Effector memory CD4-positive, alpha-beta T cell (primary cell): ENCODE data around the gene OGDHL.
A peak's percentile ranks its signal among the peaks of the same experiment; 100 is the strongest.

Experiments
- DNase-seq, 3 donors: peaks; one replicate each; pipeline ENCODE4 v3.0.0-alpha.2; 2020
- H3K27ac ChIP-seq: 2 replicates; pipeline ENCODE4 v1.7.0; 2013; ENCODE audit warnings: mild to moderate bottlenecking, low read length, moderate library complexity; ENCODE audit not compliant: insufficient read depth, poor library complexity, severe bottlenecking
- H3K27me3 ChIP-seq: replicated peaks from 2 replicates; pipeline ENCODE4 v1.7.0; 2013; ENCODE audit warnings: mild to moderate bottlenecking, low read length; ENCODE audit not compliant: insufficient read depth, control insufficient read depth, poor library complexity, severe bottlenecking
- H3K36me3 ChIP-seq: 2 replicates; pipeline ENCODE4 v1.7.0; 2013; ENCODE audit warnings: mild to moderate bottlenecking, low read length, moderate library complexity; ENCODE audit not compliant: control insufficient read depth, insufficient read depth
- H3K4me1 ChIP-seq: 2 replicates; pipeline ENCODE4 v1.7.0; 2013; ENCODE audit warnings: low read length, mild to moderate bottlenecking; ENCODE audit not compliant: control insufficient read depth, insufficient read depth, poor library complexity, severe bottlenecking
- H3K4me3 ChIP-seq: 2 replicates; pipeline ENCODE4 v1.7.0; 2013; ENCODE audit warnings: low read length, low read depth, mild to moderate bottlenecking; ENCODE audit not compliant: insufficient read depth, poor library complexity, severe bottlenecking
- H3K9me3 ChIP-seq: 2 replicates; pipeline ENCODE4 v1.7.0; 2013; ENCODE audit warnings: mild to moderate bottlenecking, low read length, moderate library complexity; ENCODE audit not compliant: control insufficient read depth
- total RNA-seq, 3 donors: gene quantifications; one replicate each; lab custom pipeline; 2026; lab: John Stamatoyannopoulos, UW

The OGDHL gene
- total RNA-seq: 0 to 0.17 (median 0) reads per million in 3 donors

- no peak for DNase-seq
- H3K36me3 ChIP-seq: no peaks in the 10 kb centered on the region
- H3K27me3 ChIP-seq: peaks cover 6% of the 10 kb centered on the region
- peaks cover 3% of the 10 kb centered on the region for H3K4me1 ChIP-seq
- peak within 1 kb of the TSS; percentile 32 for H3K4me3 ChIP-seq
- H3K9me3 ChIP-seq: no peaks in the 10 kb centered on the region
- H3K27ac ChIP-seq: no peak within 1 kb of the TSS
These were observed at the start of gene OGDHL for GRCh38 chr10:49761789-49762565. OGDHL (minus strand) TSS chr10:49762323; CDS start chr10:49758592, 3,731 bp downstream.

- Histone ChIP-seq H3K27me3 (no peaks in the 10 kb centered on the region), H3K4me1 (no peaks in the 10 kb centered on the region), H3K4me3 (no peak overlapping the region), H3K36me3 (no peaks in the 10 kb centered on the region), H3K9me3 (no peaks in the 10 kb centered on the region), H3K27ac (no peak overlapping the region)
- no peak for DNase-seq
These were observed 41.9 kb upstream of the OGDHL start for GRCh38 chr10:49803988-49804387.

GRCh38 chr10:49798275-49798674 is 36.2 kb upstream of the OGDHL start:
- H3K9me3 ChIP-seq: no peaks in the 10 kb centered on the region
- no peaks in the 10 kb centered on the region for H3K36me3 ChIP-seq
- no peak overlapping the region for H3K27ac ChIP-seq
- H3K4me1 ChIP-seq: no peaks in the 10 kb centered on the region
- H3K4me3 ChIP-seq: no peak overlapping the region
- DNase-seq: no peak
- no peaks in the 10 kb centered on the region for H3K27me3 ChIP-seq

- no peak overlapping the region for H3K4me3 ChIP-seq
- no peaks in the 10 kb centered on the region for H3K27me3 ChIP-seq
- no peaks in the 10 kb centered on the region for H3K9me3 ChIP-seq
- no peak for DNase-seq
- no peaks in the 10 kb centered on the region for H3K36me3 ChIP-seq
- H3K4me1 ChIP-seq: no peaks in the 10 kb centered on the region
- no peak overlapping the region for H3K27ac ChIP-seq
These were observed 29.0 kb upstream of the OGDHL start for GRCh38 chr10:49791100-49791499.

- H3K9me3 ChIP-seq: no peaks in the 10 kb centered on the region
- no peaks in the 10 kb centered on the region for H3K4me1 ChIP-seq
- no peak overlapping the region for H3K4me3 ChIP-seq
- no peak for DNase-seq
- no peaks in the 10 kb centered on the region for H3K36me3 ChIP-seq
- H3K27ac ChIP-seq: no peak overlapping the region
- no peaks in the 10 kb centered on the region for H3K27me3 ChIP-seq
These were observed 22.6 kb upstream of the OGDHL start for GRCh38 chr10:49784681-49785080.

- Histone ChIP-seq H3K9me3 (no peaks in the 10 kb centered on the region), H3K27me3 (no peaks in the 10 kb centered on the region), H3K4me1 (no peaks in the 10 kb centered on the region), H3K27ac (no peak overlapping the region), H3K36me3 (no peaks in the 10 kb centered on the region), H3K4me3 (no peak overlapping the region)
- DNase-seq: no peak
These were observed 21.5 kb upstream of the OGDHL start for GRCh38 chr10:49783645-49784044.

DNA sequence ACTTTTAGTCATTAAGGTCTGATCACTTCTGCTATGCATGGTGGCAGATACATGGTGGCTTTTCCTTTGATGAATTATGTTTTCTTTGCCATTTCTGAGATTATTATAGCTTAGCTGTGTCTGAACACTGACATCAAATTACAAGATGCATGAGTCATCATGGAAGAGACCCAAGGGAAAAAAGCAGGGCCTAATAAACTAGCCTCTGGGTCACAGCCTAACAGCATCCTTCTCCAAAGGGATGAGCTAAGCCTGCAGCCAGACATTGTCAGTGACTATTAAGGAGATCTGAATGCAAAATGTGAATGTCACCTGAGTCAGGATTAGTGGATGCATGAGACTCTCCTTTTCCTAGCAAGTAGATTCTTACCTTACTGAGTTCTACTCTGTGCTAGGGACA is 19.1 kb upstream of the OGDHL start:
- Histone ChIP-seq H3K4me1 (no peaks in the 10 kb centered on the region), H3K27ac (no peak overlapping the region), H3K36me3 (no peaks in the 10 kb centered on the region), H3K4me3 (no peak overlapping the region), H3K9me3 (no peaks in the 10 kb centered on the region), H3K27me3 (no peaks in the 10 kb centered on the region)
- DNase-seq: no peak

DNA sequence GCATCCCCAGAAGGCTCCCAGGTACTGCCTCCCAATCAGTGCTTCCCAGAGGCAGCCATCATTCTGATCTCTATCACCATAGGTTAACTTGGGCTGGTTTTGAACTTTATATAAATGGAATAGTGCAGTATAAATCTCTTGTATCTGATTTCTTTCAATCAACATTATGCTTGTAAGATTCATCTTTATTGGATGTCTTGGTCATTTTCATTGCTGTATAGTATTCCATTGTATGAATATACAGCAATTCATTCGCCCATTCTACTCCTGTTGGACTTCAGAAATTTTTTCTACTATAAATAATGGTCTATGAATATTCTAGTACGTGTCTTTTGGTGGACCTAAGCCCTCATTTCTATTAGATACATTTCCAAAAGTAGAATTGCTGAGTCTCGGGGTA is 16.1 kb upstream of the OGDHL start:
- H3K27ac ChIP-seq: no peak overlapping the region
- no peak overlapping the region for H3K4me3 ChIP-seq
- H3K9me3 ChIP-seq: no peaks in the 10 kb centered on the region
- no peaks in the 10 kb centered on the region for H3K4me1 ChIP-seq
- no peaks in the 10 kb centered on the region for H3K36me3 ChIP-seq
- no peaks in the 10 kb centered on the region for H3K27me3 ChIP-seq
- no peak for DNase-seq

- Histone ChIP-seq H3K4me1 (no peaks in the 10 kb centered on the region), H3K4me3 (no peak overlapping the region), H3K9me3 (no peaks in the 10 kb centered on the region), H3K36me3 (no peaks in the 10 kb centered on the region), H3K27ac (no peak overlapping the region), H3K27me3 (no peaks in the 10 kb centered on the region)
- no peak for DNase-seq
These were observed 14.7 kb upstream of the OGDHL start for GRCh38 chr10:49776851-49777250.

- H3K4me1 ChIP-seq: no peaks in the 10 kb centered on the region
- H3K9me3 ChIP-seq: no peaks in the 10 kb centered on the region
- H3K27me3 ChIP-seq: no peaks in the 10 kb centered on the region
- H3K4me3 ChIP-seq: no peak overlapping the region
- no peak overlapping the region for H3K27ac ChIP-seq
- no peak for DNase-seq
- no peaks in the 10 kb centered on the region for H3K36me3 ChIP-seq
These were observed 12.9 kb upstream of the OGDHL start for GRCh38 chr10:49775014-49775413.
